Measurements from ENCODE around the gene GDF2.

DNA sequence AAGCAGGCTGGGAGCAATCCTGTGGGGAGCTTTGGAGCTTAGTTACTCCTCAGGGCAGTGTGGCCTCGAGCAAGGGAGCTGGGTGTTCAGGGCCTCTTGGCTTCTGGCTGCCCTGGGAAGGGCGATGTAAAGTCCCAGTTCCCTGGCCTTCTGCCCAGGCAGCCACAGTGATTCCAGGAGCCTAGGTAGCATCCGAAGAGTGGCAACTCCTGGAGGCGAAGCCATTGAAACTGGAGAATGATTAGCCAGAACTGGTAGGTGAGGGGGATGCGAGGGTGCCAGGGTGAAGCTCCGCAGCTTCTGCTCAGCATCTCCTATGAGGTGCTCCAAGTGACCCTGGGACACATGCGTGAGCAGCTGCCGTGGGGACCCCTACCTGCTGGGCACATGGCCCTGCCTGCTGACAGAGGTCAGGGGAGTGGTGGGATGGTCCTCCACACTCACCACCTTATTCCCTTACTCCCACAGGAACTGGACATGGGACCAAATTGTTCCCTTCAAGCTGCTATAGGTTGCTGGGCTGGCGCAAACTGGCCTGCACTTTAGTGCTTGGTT lies 7.8 kb upstream of the GDF2 start:
- TF ChIP-seq POLR2A (IDR thresholded peaks at IDR 0.05), result no peak
- TF ChIP-seq, protein P1, sequence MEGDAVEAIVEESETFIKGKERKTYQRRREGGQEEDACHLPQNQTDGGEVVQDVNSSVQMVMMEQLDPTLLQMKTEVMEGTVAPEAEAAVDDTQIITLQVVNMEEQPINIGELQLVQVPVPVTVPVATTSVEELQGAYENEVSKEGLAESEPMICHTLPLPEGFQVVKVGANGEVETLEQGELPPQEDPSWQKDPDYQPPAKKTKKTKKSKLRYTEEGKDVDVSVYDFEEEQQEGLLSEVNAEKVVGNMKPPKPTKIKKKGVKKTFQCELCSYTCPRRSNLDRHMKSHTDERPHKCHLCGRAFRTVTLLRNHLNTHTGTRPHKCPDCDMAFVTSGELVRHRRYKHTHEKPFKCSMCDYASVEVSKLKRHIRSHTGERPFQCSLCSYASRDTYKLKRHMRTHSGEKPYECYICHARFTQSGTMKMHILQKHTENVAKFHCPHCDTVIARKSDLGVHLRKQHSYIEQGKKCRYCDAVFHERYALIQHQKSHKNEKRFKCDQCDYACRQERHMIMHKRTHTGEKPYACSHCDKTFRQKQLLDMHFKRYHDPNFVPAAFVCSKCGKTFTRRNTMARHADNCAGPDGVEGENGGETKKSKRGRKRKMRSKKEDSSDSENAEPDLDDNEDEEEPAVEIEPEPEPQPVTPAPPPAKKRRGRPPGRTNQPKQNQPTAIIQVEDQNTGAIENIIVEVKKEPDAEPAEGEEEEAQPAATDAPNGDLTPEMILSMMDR (IDR thresholded peaks at IDR 0.05), result no peak

Measured in testis (tissue), 2 donors.